ENCODE measurements around the gene RASAL3.

Gene RASAL3

DNA sequence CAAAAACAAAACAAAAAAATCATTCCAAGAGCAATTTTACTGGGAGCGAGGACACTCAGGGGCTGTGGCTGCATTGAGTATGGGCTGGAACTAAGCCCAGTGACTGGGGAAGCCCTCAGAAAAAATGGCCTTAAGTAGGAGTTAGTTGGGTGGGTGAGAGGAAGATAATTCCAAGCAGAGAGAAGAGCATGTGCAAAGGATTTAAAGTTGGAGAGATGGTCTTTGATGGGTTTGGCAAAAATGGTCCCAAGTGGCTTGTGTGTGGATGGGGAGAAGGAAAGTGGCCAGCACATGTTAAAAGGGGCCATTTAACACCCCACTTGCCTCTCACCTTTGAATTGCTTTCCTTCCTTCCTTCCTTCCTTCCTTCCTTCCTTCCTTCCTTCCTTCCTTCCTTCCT, 37.3 kb upstream of the RASAL3 start:
- no peaks in the 10 kb centered on the region for H3K9me3 ChIP-seq (ENCODE audit: control insufficient read depth, insufficient read depth, low read depth, low read length)
- no peaks in the 10 kb centered on the region for H3K4me1 ChIP-seq (ENCODE audit: control insufficient read depth, insufficient read depth, low read length)
- ChIA-PET CTCF (interaction anchor here (1.5 kb wide), 1 partner anchor 54 kb away, joined by 3 read pairs; no protein-coding TSS in a partner anchor), POLR2A (no interaction called here)
- H3K27ac ChIP-seq (ENCODE audit: extremely low read depth, low read depth, low read length), result no peak overlapping the region
- no peaks in the 10 kb centered on the region for H3K36me3 ChIP-seq (ENCODE audit: control insufficient read depth in 2 of 2, insufficient read depth in 1 of 2, low read length in 2 of 2)
- peak; percentile 62 for TF ChIP-seq EGR2 (tag by site-specific recombination; IDR thresholded peaks at IDR 0.05; ENCODE audit: low read depth)
- no peak for TF ChIP-seq KLF1 (tag by site-specific recombination; IDR thresholded peaks at IDR 0.05)
- no peak for TF ChIP-seq ZNF513 (tag by site-specific recombination; IDR thresholded peaks at IDR 0.05)
- TF ChIP-seq ZNF366 (tag by site-specific recombination; conservative IDR thresholded peaks at IDR 0.05), result peak; percentile 70
- no peak for TF ChIP-seq ZNF324 (tag by site-specific recombination; IDR thresholded peaks at IDR 0.05)
- no peak for TF ChIP-seq SP7 (tag by site-specific recombination; IDR thresholded peaks at IDR 0.05)
- TF ChIP-seq HIC1 (tag by site-specific recombination; IDR thresholded peaks at IDR 0.05), result no peak
- no peak overlapping the region for H3K4me3 ChIP-seq (ENCODE audit: low read depth, low read length)

GRCh38 chr19:15498910-15499309, 34.6 kb upstream of the RASAL3 start:
- ChIA-PET POLR2A (no interaction called here), CTCF (no interaction called here)
- Histone ChIP-seq H3K4me3 (ENCODE audit: low read depth, low read length) (no peak overlapping the region), H3K27ac (ENCODE audit: extremely low read depth, low read depth, low read length) (no peak overlapping the region), H3K36me3 (ENCODE audit: control insufficient read depth in 2 of 2, insufficient read depth in 1 of 2, low read length in 2 of 2) (no peaks in the 10 kb centered on the region), H3K9me3 (ENCODE audit: control insufficient read depth, insufficient read depth, low read depth, low read length) (no peaks in the 10 kb centered on the region), H3K4me1 (ENCODE audit: control insufficient read depth, insufficient read depth, low read length) (no peaks in the 10 kb centered on the region)
- peak; percentile 34; the same call in 1 of the 2 replicates for TF ChIP-seq SP3 (tag by site-specific recombination; IDR thresholded peaks at IDR 0.05)
- TF ChIP-seq, protein P1, sequence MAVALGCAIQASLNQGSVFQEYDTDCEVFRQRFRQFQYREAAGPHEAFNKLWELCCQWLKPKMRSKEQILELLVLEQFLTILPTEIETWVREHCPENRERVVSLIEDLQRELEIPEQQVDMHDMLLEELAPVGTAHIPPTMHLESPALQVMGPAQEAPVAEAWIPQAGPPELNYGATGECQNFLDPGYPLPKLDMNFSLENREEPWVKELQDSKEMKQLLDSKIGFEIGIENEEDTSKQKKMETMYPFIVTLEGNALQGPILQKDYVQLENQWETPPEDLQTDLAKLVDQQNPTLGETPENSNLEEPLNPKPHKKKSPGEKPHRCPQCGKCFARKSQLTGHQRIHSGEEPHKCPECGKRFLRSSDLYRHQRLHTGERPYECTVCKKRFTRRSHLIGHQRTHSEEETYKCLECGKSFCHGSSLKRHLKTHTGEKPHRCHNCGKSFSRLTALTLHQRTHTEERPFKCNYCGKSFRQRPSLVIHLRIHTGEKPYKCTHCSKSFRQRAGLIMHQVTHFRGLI (tag by site-specific recombination; IDR thresholded peaks at IDR 0.05), result no peak
- peak; percentile 72 for TF ChIP-seq SP2 (tag by site-specific recombination; IDR thresholded peaks at IDR 0.05)

GRCh38 chr19:15498156-15498858, 34.0 kb upstream of the RASAL3 start:
- ChIA-PET CTCF (no interaction called here), POLR2A (no interaction called here)
- Histone ChIP-seq H3K4me3 (ENCODE audit: low read depth, low read length) (no peak overlapping the region), H3K27ac (ENCODE audit: extremely low read depth, low read depth, low read length) (no peak overlapping the region), H3K36me3 (ENCODE audit: control insufficient read depth in 2 of 2, insufficient read depth in 1 of 2, low read length in 2 of 2) (no peaks in the 10 kb centered on the region), H3K4me1 (ENCODE audit: control insufficient read depth, insufficient read depth, low read length) (no peaks in the 10 kb centered on the region), H3K9me3 (ENCODE audit: control insufficient read depth, insufficient read depth, low read depth, low read length) (no peaks in the 10 kb centered on the region)
- TF ChIP-seq ZBTB7A (tag by site-specific recombination; IDR thresholded peaks at IDR 0.05; ENCODE audit: low read depth) (no peak), ZNF76 (tag by site-specific recombination; IDR thresholded peaks at IDR 0.05; ENCODE audit: borderline replicate concordance, low read depth) (no peak), ZNF670 (tag by site-specific recombination; IDR thresholded peaks at IDR 0.05; ENCODE audit: low read depth) (no peak), ZIC2 (tag by site-specific recombination; IDR thresholded peaks at IDR 0.05) (no peak), KLF1 (tag by site-specific recombination; IDR thresholded peaks at IDR 0.05) (no peak), ZNF16 (tag by site-specific recombination; IDR thresholded peaks at IDR 0.05; ENCODE audit: low read depth) (no peak), ZEB2 (tag by site-specific recombination; IDR thresholded peaks at IDR 0.05) (no peak), ZNF792 (tag by site-specific recombination; IDR thresholded peaks at IDR 0.05) (no peak), ZNF776 (tag by site-specific recombination; IDR thresholded peaks at IDR 0.05; ENCODE audit: borderline replicate concordance) (no peak), ZNF175 (tag by site-specific recombination; IDR thresholded peaks at IDR 0.05) (no peak), ZNF366 (tag by site-specific recombination; conservative IDR thresholded peaks at IDR 0.05) (no peak), ZFHX2 (tag by site-specific recombination; conservative IDR thresholded peaks at IDR 0.05) (no peak)
